Natural killer cell (primary cell): ENCODE results near the gene COL5A1. TPM values are rescaled to one million over a fixed set of nuclear protein-coding genes. Genes with fewer than 3 reads are reported as not detected.

Experiments
- ATAC-seq, 3 donors: fragments of 150-1000 bp in 2 of 3; fragments of 200-7000 bp in 1 of 3; cut with Tn5 transposase; 1 replicate in 1 of 3; 2 replicates in 2 of 3; pipeline ENCODE4 v1.10.0; 2021; ENCODE audit warnings: mild to moderate bottlenecking in 2 of 3, moderate library complexity in 2 of 3
- DNase-seq, 2 donors: peaks; one replicate each; pipeline versions ENCODE4 v3.0.0 to v3.0.0-alpha.2; 2013 to 2021; ENCODE audit warnings: mixed read lengths in 1 of 2
- H3K27ac ChIP-seq: one replicate; pipeline ENCODE4 v1.5.1; 2013; ENCODE audit warnings: mild to moderate bottlenecking, low read length
- H3K27me3 ChIP-seq: one replicate; pipeline ENCODE4 v1.6.1; 2013; ENCODE audit warnings: low read length; ENCODE audit not compliant: control insufficient read depth, insufficient read depth
- H3K36me3 ChIP-seq: one replicate; pipeline ENCODE4 v1.6.1; 2013; ENCODE audit warnings: low read length; ENCODE audit not compliant: control insufficient read depth, insufficient read depth
- H3K4me1 ChIP-seq: one replicate; pipeline ENCODE4 v1.6.1; 2013; ENCODE audit warnings: low read length; ENCODE audit not compliant: control insufficient read depth, insufficient read depth
- H3K4me3 ChIP-seq: one replicate; pipeline ENCODE4 v1.5.1; 2013; ENCODE audit warnings: low read length
- H3K9me3 ChIP-seq: one replicate; pipeline ENCODE4 v1.6.1; 2013; ENCODE audit warnings: low read length; ENCODE audit not compliant: control insufficient read depth, insufficient read depth
- H3K27ac Mint-ChIP-seq, 2 donors: one replicate each; pipeline ENCODE4 v1.8.0; 2022; ENCODE audit warnings: mild to moderate bottlenecking in 2 of 2, mixed read lengths in 2 of 2, moderate library complexity in 1 of 2
- H3K27me3 Mint-ChIP-seq, 2 donors: one replicate each; pipeline ENCODE4 v1.8.0; 2022; ENCODE audit warnings: low read depth in 2 of 2, mixed read lengths in 2 of 2
- H3K36me3 Mint-ChIP-seq: one replicate; pipeline ENCODE4 v1.8.0; 2022; ENCODE audit warnings: mixed read lengths
- H3K4me1 Mint-ChIP-seq, 2 donors: one replicate each; pipeline ENCODE4 v1.8.0; 2022; ENCODE audit warnings: mixed read lengths in 2 of 2
- H3K4me3 Mint-ChIP-seq: one replicate; pipeline ENCODE4 v1.8.0; 2022; ENCODE audit warnings: mild to moderate bottlenecking, moderate library complexity, mixed read lengths
- H3K9me3 Mint-ChIP-seq, 2 donors: one replicate each; pipeline ENCODE4 v1.8.0; 2022; ENCODE audit warnings: mixed read lengths in 2 of 2
- whole genome bisulfite sequencing: methylation state at CpG from one replicate; pipeline ENCODE4 v1.1.7; 2013; ENCODE audit warnings: missing lambda C conversion rate; ENCODE audit not compliant: insufficient coverage; 5-methylcytosine and 5-hydroxymethylcytosine counted together
- intact Hi-C: fragments of 100-400 bp; cut with micrococcal nuclease; formaldehyde crosslinking; loops from one replicate; pipeline ENCODE4 v1.14.2; 2022
- total RNA-seq, 4 donors: library from RNA; stranded (reverse); fragments of 120-200 nt in 1 of 4; gene quantifications; one replicate each; pipeline versions ENCODE4 v1.2.3 to v1.2.4, GENCODE V29; 2013 to 2022
- TF ChIP-seq, protein P1 (sequence below): fragments of 200-600 bp; IDR thresholded peaks from one replicate; pipeline ENCODE4 v1.8.0; 2022; ENCODE audit warnings: antibody characterized with exemption

Gene COL5A1
- total RNA-seq, 3 donors from 2014 or later (not counting 1 experiment from before 2014, with no cell fraction given), result 0.11 to 0.28 (median 0.23) TPM

- Histone ChIP-seq H3K9me3 (no peaks in the 10 kb centered on the region), H3K36me3 (no peaks in the 10 kb centered on the region), H3K4me3 (no peak overlapping the region), H3K4me1 (no peaks in the 10 kb centered on the region), H3K27ac (no peak overlapping the region), H3K27me3 (no peaks in the 10 kb centered on the region)
- DNase-seq (no peak), ATAC-seq (no peak)
- 83% methylated on average over 30 of the region's 30 CpGs for WGBS
- TF ChIP-seq, protein P1, sequence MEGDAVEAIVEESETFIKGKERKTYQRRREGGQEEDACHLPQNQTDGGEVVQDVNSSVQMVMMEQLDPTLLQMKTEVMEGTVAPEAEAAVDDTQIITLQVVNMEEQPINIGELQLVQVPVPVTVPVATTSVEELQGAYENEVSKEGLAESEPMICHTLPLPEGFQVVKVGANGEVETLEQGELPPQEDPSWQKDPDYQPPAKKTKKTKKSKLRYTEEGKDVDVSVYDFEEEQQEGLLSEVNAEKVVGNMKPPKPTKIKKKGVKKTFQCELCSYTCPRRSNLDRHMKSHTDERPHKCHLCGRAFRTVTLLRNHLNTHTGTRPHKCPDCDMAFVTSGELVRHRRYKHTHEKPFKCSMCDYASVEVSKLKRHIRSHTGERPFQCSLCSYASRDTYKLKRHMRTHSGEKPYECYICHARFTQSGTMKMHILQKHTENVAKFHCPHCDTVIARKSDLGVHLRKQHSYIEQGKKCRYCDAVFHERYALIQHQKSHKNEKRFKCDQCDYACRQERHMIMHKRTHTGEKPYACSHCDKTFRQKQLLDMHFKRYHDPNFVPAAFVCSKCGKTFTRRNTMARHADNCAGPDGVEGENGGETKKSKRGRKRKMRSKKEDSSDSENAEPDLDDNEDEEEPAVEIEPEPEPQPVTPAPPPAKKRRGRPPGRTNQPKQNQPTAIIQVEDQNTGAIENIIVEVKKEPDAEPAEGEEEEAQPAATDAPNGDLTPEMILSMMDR, result no peak
- intact Hi-C loops, result no loop called here
- H3K36me3 Mint-ChIP-seq, result no peaks in the 10 kb centered on the region
- H3K27ac Mint-ChIP-seq, result no peak overlapping the region
- H3K4me3 Mint-ChIP-seq, result no peak overlapping the region
- no peaks in the 10 kb centered on the region for H3K9me3 Mint-ChIP-seq
- H3K27me3 Mint-ChIP-seq, result no peaks in the 10 kb centered on the region
- H3K4me1 Mint-ChIP-seq, result no peaks in the 10 kb centered on the region
These were observed 229.4 kb downstream of the COL5A1 start for GRCh38 chr9:134870746-134871662.

- H3K27me3 ChIP-seq, result no peaks in the 10 kb centered on the region
- Mint-ChIP-seq H3K9me3 (no peaks in the 10 kb centered on the region), H3K36me3 (no peaks in the 10 kb centered on the region), H3K4me1 (no peaks in the 10 kb centered on the region), H3K27me3 (peaks cover 0 to 2% of the 10 kb centered on the region in 2 donors), H3K27ac (no peak overlapping the region), H3K4me3 (no peak overlapping the region)
- 84% methylated on average over 16 of the region's 16 CpGs for WGBS
- TF ChIP-seq, protein P1, result no peak
- H3K4me1 ChIP-seq, result no peaks in the 10 kb centered on the region
- ATAC-seq (peak in 1 of 3 donors; percentile 41), DNase-seq (no peak)
- H3K9me3 ChIP-seq, result no peaks in the 10 kb centered on the region
- H3K4me3 ChIP-seq, result no peak overlapping the region
- H3K27ac ChIP-seq, result no peak overlapping the region
- intact Hi-C loops, result no loop called here
- H3K36me3 ChIP-seq, result no peaks in the 10 kb centered on the region
These were observed 230.2 kb downstream of the COL5A1 start for GRCh38 chr9:134871697-134872340.

GRCh38 chr9:134872482-134873231, 231.1 kb downstream of the COL5A1 start:
- Histone ChIP-seq H3K9me3 (no peaks in the 10 kb centered on the region), H3K4me3 (no peak overlapping the region), H3K36me3 (no peaks in the 10 kb centered on the region), H3K4me1 (no peaks in the 10 kb centered on the region), H3K27ac (no peak overlapping the region), H3K27me3 (no peaks in the 10 kb centered on the region)
- DNase-seq (no peak), ATAC-seq (no peak)
- 82% methylated on average over 23 of the region's 24 CpGs for WGBS
- intact Hi-C loops, result no loop called here
- TF ChIP-seq, protein P1, result no peak
- no peak overlapping the region for H3K27ac Mint-ChIP-seq
- H3K4me3 Mint-ChIP-seq, result no peak overlapping the region
- no peaks in the 10 kb centered on the region for H3K4me1 Mint-ChIP-seq
- no peaks in the 10 kb centered on the region for H3K9me3 Mint-ChIP-seq
- no peaks in the 10 kb centered on the region for H3K36me3 Mint-ChIP-seq
- peaks cover 2 to 10% of the 10 kb centered on the region in 2 donors for H3K27me3 Mint-ChIP-seq
